A204.1 (cell line): ENCODE results near the gene GRIA1.

Experiments used
- FAIRE-seq: peaks from 2 replicates; lab custom pipeline; 2012; peaks lifted over from hg19 to GRCh38; lab: Jason Lieb, UNC

Gene GRIA1

GRCh38 chr5:153551537-153552079, 61.1 kb downstream of the GRIA1 start:
- no peak for FAIRE-seq

- no peak for FAIRE-seq
Measured at GRCh38 chr5:153552886-153553285, 62.4 kb downstream of the GRIA1 start.

GRCh38 chr5:153555420-153556114, 65.1 kb downstream of the GRIA1 start:
- no peak for FAIRE-seq

- FAIRE-seq = no peak
Measured at GRCh38 chr5:153558957-153559356, 68.5 kb downstream of the GRIA1 start.

- no peak for FAIRE-seq
Measured at GRCh38 chr5:153559926-153560325, 69.5 kb downstream of the GRIA1 start.

- no peak for FAIRE-seq
Measured at GRCh38 chr5:153562189-153562588, 71.7 kb downstream of the GRIA1 start.

GRCh38 chr5:153565822-153566221, 75.4 kb downstream of the GRIA1 start:
- no peak for FAIRE-seq

- FAIRE-seq = no peak
Measured at GRCh38 chr5:153569036-153569435, 78.6 kb downstream of the GRIA1 start.

- no peak for FAIRE-seq
Measured at GRCh38 chr5:153571162-153571561, 80.7 kb downstream of the GRIA1 start.

- FAIRE-seq = no peak
Measured at GRCh38 chr5:153572411-153573145, 82.1 kb downstream of the GRIA1 start.

- FAIRE-seq = no peak
Measured at GRCh38 chr5:153573326-153574033, 83.0 kb downstream of the GRIA1 start.

GRCh38 chr5:153584126-153584959, 93.9 kb downstream of the GRIA1 start:
- no peak for FAIRE-seq

GRCh38 chr5:153584960-153585359, 94.5 kb downstream of the GRIA1 start:
- FAIRE-seq = no peak

- FAIRE-seq = no peak
Measured at GRCh38 chr5:153585622-153586277, 95.3 kb downstream of the GRIA1 start.

- no peak for FAIRE-seq
Measured at GRCh38 chr5:153592081-153592480, 101.6 kb downstream of the GRIA1 start.

GRCh38 chr5:153594785-153595184, 104.3 kb downstream of the GRIA1 start:
- FAIRE-seq = no peak

- FAIRE-seq = peak; percentile 30
Measured at GRCh38 chr5:153598099-153598498, 107.6 kb downstream of the GRIA1 start.

- no peak for FAIRE-seq
Measured at GRCh38 chr5:153601377-153601776, 110.9 kb downstream of the GRIA1 start.

- no peak for FAIRE-seq
Measured at GRCh38 chr5:153605386-153605785, 114.9 kb downstream of the GRIA1 start.

- no peak for FAIRE-seq
Measured at GRCh38 chr5:153610009-153610408, 119.5 kb downstream of the GRIA1 start.

GRCh38 chr5:153610811-153611210, 120.3 kb downstream of the GRIA1 start:
- no peak for FAIRE-seq
